Karpas-422 (cell line): Measurements from ENCODE around the gene HIPK2. TPM values are rescaled to one million over a fixed set of nuclear protein-coding genes. Genes with fewer than 3 reads are reported as not detected.
"Not testable (repeated sequence)": the region's sequence is repeated elsewhere in the genome, so short reads cannot be mapped to it uniquely, and the experiment has no call there.

Source experiments
- DNase-seq: peaks from one replicate; pipeline ENCODE4 v3.0.0-alpha.2; 2015
- H2AFZ ChIP-seq: fragments of 200-600 bp; sonication (generic); 2 replicates; pipeline ENCODE4 v1.6.1; 2014; ENCODE audit warnings: antibody characterized with exemption, low read length, mixed read lengths
- H3K27ac ChIP-seq: fragments of 200-600 bp; sonication (generic); 2 replicates; pipeline ENCODE4 v1.5.1; 2014; ENCODE audit warnings: mild to moderate bottlenecking, low read length, moderate library complexity
- H3K27me3 ChIP-seq: fragments of 200-600 bp; sonication (generic); 2 replicates; pipeline ENCODE4 v1.6.1; 2014; ENCODE audit warnings: low read length, mixed read lengths
- H3K36me3 ChIP-seq: fragments of 200-600 bp; sonication (generic); 2 replicates; pipeline ENCODE4 v1.6.1; 2014; ENCODE audit warnings: low read length, mixed read lengths; ENCODE audit not compliant: insufficient read depth
- H3K4me1 ChIP-seq: fragments of 200-600 bp; sonication (generic); 2 replicates; pipeline ENCODE4 v1.6.1; 2014; ENCODE audit warnings: mild to moderate bottlenecking, low read length, mixed read lengths
- H3K4me2 ChIP-seq: fragments of 200-600 bp; sonication (generic); 2 replicates; pipeline ENCODE4 v1.6.1; 2014; ENCODE audit warnings: low read length, low read depth, mild to moderate bottlenecking; ENCODE audit not compliant: poor library complexity, severe bottlenecking
- H3K4me3 ChIP-seq: fragments of 200-600 bp; sonication (generic); 2 replicates; pipeline ENCODE4 v1.5.1; 2014; ENCODE audit warnings: mild to moderate bottlenecking, antibody characterized with exemption, low read length, mixed read lengths
- H3K79me2 ChIP-seq: fragments of 200-600 bp; sonication (generic); 2 replicates; pipeline ENCODE4 v1.6.1; 2014; ENCODE audit warnings: mild to moderate bottlenecking, low read length, mixed read lengths
- H3K9ac ChIP-seq: fragments of 200-600 bp; sonication (generic); 2 replicates; pipeline ENCODE4 v1.6.0; 2014; ENCODE audit warnings: low read length
- H3K9me2 ChIP-seq: fragments of 200-600 bp; sonication (generic), shearing (Covaris generic); replicated peaks from 2 replicates; pipeline ENCODE4 v1.6.0; 2014; ENCODE audit warnings: mild to moderate bottlenecking, low read length, moderate library complexity; ENCODE audit not compliant: insufficient read depth
- H3K9me3 ChIP-seq: fragments of 300-700, 200-600 bp; sonication (generic); 2 replicates; pipeline ENCODE4 v1.6.1; 2014; ENCODE audit warnings: low read length, mixed read lengths
- H4K20me1 ChIP-seq: fragments of 200-600 bp; sonication (generic); 2 replicates; pipeline ENCODE4 v1.6.1; 2014; ENCODE audit warnings: mild to moderate bottlenecking, antibody characterized with exemption, low read length, low read depth; ENCODE audit not compliant: insufficient read depth
- total RNA-seq: library from RNA; depleted of rRNA; stranded (reverse); fragments of >200 nt; shearing (Covaris generic); gene quantifications from 2 replicates; pipeline ENCODE4 v1.2.3, GENCODE V29; 2014; ENCODE audit warnings: low replicate concordance

The HIPK2 gene
- total RNA-seq, 1 experiment from 2014 or later, result not detected

DNA sequence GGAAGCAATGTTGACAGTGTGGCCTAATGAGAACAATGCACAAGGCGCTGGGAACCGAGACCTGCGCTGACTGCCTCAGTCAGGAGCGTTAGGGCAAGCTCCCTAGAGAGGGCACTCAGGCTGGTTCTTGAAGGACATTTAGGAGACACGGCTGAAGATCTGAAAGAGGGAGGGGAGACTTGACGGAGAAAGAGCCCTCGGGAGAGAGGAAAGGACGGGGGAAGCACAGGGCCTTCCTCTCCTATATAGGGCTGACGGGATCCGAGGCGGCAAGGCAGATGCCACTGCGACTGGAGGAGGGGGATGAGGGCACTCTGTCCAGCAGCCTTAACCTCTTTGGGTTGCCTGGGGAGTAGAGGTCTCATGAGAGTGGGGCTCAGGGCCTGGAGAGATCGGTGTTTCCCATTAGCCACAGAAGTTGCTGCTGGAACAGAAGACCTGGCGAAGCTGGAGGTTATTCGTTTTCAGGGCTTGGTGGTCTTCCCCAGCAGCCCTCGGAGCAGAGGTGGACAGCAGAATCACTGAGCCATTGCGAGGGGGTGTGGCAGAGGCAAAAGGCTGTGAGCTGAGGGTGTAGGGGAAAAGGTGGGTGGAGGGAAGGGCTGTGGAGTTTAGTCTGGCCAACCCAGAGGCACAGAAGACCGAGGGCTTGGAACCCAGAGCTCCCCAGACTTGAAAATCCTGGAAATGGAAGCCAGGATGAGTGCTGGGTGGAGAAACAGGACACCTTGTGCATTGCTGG is 218.3 kb downstream of the HIPK2 start:
- Histone ChIP-seq H3K79me2 (no peaks in the 10 kb centered on the region), H3K9me3 (no peaks in the 10 kb centered on the region), H3K27ac (no peak overlapping the region), H3K36me3 (no peaks in the 10 kb centered on the region), H3K4me1 (no peaks in the 10 kb centered on the region), H3K9me2 (no peaks in the 10 kb centered on the region), H4K20me1 (no peaks in the 10 kb centered on the region), H3K9ac (no peak overlapping the region), H3K27me3 (no peaks in the 10 kb centered on the region), H2AFZ (no peak overlapping the region), H3K4me3 (no peak overlapping the region), H3K4me2 (no peak overlapping the region)
- DNase-seq, result no peak

GRCh38 chr7:139557857-139558581 is 219.8 kb downstream of the HIPK2 start:
- Histone ChIP-seq H3K36me3 (no peaks in the 10 kb centered on the region), H3K9ac (no peak overlapping the region)

DNA sequence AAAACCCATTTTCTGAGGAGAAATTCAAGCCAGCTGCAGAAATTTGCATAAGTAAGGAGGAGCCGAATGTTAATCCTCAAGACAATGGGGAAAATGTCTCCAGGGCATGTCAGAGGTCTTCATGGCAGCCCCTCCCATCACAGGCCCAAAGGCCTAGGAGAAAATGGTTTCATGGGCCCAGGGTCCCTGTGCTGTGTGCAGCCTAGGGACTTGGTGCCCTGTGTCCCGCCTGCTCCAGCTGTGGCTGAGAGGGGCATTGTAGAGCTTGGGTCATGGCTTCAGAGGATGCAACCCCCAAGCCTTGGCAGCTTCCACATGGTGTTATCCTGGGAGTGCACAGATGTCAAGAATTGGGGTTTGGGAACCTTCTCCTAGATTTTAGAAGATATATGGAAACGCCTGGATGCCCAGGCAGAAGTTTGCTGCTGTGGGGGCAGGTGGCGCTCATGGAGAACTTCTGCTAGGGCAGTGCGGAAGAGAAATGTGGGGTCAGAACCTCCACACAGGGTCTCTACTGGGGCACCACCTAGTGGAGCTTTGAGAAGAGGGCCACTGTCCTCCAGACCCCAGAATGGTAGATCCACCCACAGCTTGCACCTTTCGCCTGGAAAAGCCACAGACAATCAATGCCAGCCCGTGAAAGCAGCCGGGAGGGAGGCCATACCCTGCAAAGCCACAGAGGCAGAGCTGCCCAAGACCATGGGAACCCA is 223.7 kb downstream of the HIPK2 start:
- not testable (repeated sequence) for H3K27ac ChIP-seq, H3K4me1 ChIP-seq, H3K4me2 ChIP-seq, DNase-seq, H3K9me3 ChIP-seq, H3K9ac ChIP-seq, H3K4me3 ChIP-seq, H3K9me2 ChIP-seq, H3K36me3 ChIP-seq, H3K79me2 ChIP-seq, H2AFZ ChIP-seq, H3K27me3 ChIP-seq, H4K20me1 ChIP-seq

More at GRCh38 chr7:139557857-139558581, 219.8 kb downstream of the HIPK2 start:
- Histone ChIP-seq H3K9me2 (no peaks in the 10 kb centered on the region), H3K79me2 (no peaks in the 10 kb centered on the region), H3K4me1 (no peaks in the 10 kb centered on the region), H3K9me3 (no peaks in the 10 kb centered on the region), H3K4me2 (no peak overlapping the region), H4K20me1 (no peaks in the 10 kb centered on the region), H3K27ac (no peak overlapping the region), H2AFZ (no peak overlapping the region), H3K4me3 (no peak overlapping the region), H3K27me3 (no peaks in the 10 kb centered on the region)
- peak; percentile 44 for DNase-seq

DNA sequence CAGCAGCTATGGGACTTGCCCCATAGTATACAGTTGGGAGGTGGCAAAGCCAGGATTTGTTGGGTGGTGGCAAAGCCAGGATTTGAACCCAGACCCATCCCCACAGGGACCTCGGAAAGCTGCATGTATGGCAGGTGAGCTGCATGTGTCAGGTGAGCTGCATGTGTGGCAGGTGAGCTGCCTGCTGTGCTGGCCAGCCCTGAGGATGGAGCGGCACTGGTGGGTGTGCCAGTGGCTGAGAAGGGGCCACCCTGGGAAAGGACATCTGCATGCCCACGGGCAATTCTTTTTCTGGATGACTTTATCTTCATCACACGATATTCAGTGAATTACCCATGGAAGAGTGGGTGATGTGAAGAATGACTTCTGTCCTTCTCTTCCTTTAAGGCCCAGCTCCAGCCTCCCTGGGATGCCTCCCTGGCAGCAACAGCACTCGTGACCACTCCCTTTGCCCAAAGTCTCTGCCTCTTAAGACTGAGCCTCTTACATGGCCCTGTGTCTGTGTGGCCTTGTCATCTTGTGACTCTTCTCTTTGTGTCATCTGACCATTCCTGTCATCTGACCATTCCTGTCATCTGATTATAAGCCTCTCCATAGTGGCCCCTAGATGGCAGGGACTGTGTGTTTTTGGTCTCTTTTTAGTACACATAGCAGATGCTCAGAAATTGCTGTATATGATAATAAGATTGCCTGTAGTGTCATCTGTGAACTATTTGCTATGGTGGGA is 229.3 kb downstream of the HIPK2 start:
- Histone ChIP-seq H3K9me3 (no peaks in the 10 kb centered on the region), H3K27me3 (no peaks in the 10 kb centered on the region), H3K9ac (no peak overlapping the region), H3K9me2 (no peaks in the 10 kb centered on the region), H3K4me3 (no peak overlapping the region), H3K36me3 (no peaks in the 10 kb centered on the region), H2AFZ (no peak overlapping the region), H3K27ac (no peak overlapping the region), H3K79me2 (no peaks in the 10 kb centered on the region), H3K4me1 (no peaks in the 10 kb centered on the region), H3K4me2 (no peak overlapping the region), H4K20me1 (no peaks in the 10 kb centered on the region)
- no peak for DNase-seq

DNA sequence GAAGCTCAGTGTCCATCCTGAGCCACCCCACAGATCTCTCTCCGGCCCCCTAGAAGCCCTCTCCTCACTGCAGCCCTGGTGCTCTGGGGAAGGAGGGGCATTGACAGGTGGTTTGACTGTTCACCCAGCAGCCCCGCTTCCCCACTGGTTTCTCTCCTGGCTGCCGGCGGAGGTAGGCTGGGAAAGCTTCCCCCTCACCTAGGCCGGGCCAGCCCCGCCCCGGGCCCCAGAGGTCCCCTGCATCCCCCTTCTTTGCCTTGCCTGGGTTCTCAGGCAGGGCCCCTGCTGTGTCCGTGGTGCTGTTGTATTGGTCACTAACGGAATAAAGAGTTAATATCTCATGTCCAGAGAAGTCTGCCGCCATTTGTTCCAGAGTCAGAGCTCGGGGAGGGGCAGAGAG is 233.2 kb downstream of the HIPK2 start:
- no peaks in the 10 kb centered on the region for H3K9me3 ChIP-seq
- H3K36me3 ChIP-seq, result no peaks in the 10 kb centered on the region
- no peaks in the 10 kb centered on the region for H3K4me1 ChIP-seq
- no peaks in the 10 kb centered on the region for H4K20me1 ChIP-seq
- no peak overlapping the region for H3K27ac ChIP-seq
- no peak for DNase-seq
- H3K4me3 ChIP-seq, result no peak overlapping the region
- no peak overlapping the region for H2AFZ ChIP-seq
- H3K4me2 ChIP-seq, result no peak overlapping the region
- no peaks in the 10 kb centered on the region for H3K9me2 ChIP-seq
- no peaks in the 10 kb centered on the region for H3K27me3 ChIP-seq
- no peak overlapping the region for H3K9ac ChIP-seq
- H3K79me2 ChIP-seq, result no peaks in the 10 kb centered on the region

DNA sequence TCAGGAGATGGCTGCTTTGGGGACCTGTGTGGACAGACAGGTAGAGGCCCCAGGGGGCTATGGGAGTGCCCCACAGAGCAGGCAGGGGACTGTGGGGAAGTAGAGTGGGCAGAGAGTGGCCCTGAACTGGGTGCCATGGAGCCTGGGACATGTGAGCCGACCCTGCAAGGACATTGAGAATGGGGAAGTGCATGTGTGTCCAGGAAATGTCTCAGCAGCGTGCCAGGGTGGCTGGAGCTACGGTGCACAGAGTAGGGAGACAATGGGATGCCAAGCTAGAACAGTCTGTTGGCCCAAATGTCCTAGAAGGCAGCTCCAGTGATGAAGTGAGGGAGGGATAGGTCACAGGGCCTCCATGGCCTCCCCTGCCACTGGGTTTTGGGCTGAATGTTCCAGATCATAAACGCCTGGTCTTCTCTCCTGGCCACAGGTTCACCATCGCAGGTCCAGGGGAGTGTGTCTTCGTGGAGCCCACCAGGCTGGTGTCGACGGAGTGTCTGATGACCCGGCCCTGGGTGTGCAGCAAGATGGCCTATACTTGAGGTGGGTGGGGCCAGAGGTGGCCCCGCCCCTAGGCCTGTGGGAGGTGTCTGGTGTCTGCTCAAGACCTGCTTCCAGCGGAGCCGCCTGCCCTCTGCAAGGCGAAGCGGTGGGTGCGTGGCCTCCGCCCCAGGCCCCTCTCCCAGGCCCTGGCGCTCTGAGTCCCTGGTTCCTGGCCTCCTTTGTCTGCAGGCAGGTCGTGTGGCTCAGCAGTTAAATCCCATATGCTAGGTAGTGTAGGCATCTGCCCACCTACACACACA is 233.8 kb downstream of the HIPK2 start:
- no peaks in the 10 kb centered on the region for H3K4me1 ChIP-seq
- no peak overlapping the region for H3K9ac ChIP-seq
- no peaks in the 10 kb centered on the region for H3K79me2 ChIP-seq
- H2AFZ ChIP-seq, result no peak overlapping the region
- H3K27me3 ChIP-seq, result no peaks in the 10 kb centered on the region
- H3K9me3 ChIP-seq, result no peaks in the 10 kb centered on the region
- H3K27ac ChIP-seq, result no peak overlapping the region
- H3K4me3 ChIP-seq, result no peak overlapping the region
- no peaks in the 10 kb centered on the region for H3K9me2 ChIP-seq
- no peak for DNase-seq
- H4K20me1 ChIP-seq, result no peaks in the 10 kb centered on the region
- H3K36me3 ChIP-seq, result no peaks in the 10 kb centered on the region
- no peak overlapping the region for H3K4me2 ChIP-seq

GRCh38 chr7:139542308-139543151 is 235.3 kb downstream of the HIPK2 start:
- Histone ChIP-seq H3K4me1 (no peaks in the 10 kb centered on the region), H3K9me3 (no peaks in the 10 kb centered on the region), H3K4me2 (no peak overlapping the region), H3K9me2 (no peaks in the 10 kb centered on the region), H2AFZ (no peak overlapping the region), H3K4me3 (no peak overlapping the region), H3K27me3 (no peaks in the 10 kb centered on the region), H3K9ac (no peak overlapping the region), H3K27ac (no peak overlapping the region), H3K36me3 (no peaks in the 10 kb centered on the region), H3K79me2 (no peaks in the 10 kb centered on the region), H4K20me1 (no peaks in the 10 kb centered on the region)
- no peak for DNase-seq
